Keratinocyte (primary cell): ENCODE results near the gene SFSWAP.

ENCODE experiments used
- EZH2 ChIP-seq: IDR thresholded peaks from one replicate; pipeline ENCODE4 v1.6.1; 2012; ENCODE audit warnings: inconsistent platforms, mild to moderate bottlenecking, low read length, moderate library complexity
- TF ChIP-seq, protein P1 (sequence below), 3 experiments: IDR thresholded peaks in 1 of 3; conservative IDR thresholded peaks in 1 of 3; optimal IDR thresholded peaks in 1 of 3; 2 replicates in 2 of 3; 3 replicates in 1 of 3; pipeline versions ENCODE3 to v1.5.1; 2011; ENCODE audit warnings: low read length in 3 of 3, mild to moderate bottlenecking in 3 of 3, moderate library complexity in 2 of 3, control low read depth in 1 of 3, inconsistent platforms in 1 of 3; ENCODE audit not compliant: insufficient read depth in 2 of 3; ENCODE audit errors: extremely low read depth in 1 of 3

DNA sequence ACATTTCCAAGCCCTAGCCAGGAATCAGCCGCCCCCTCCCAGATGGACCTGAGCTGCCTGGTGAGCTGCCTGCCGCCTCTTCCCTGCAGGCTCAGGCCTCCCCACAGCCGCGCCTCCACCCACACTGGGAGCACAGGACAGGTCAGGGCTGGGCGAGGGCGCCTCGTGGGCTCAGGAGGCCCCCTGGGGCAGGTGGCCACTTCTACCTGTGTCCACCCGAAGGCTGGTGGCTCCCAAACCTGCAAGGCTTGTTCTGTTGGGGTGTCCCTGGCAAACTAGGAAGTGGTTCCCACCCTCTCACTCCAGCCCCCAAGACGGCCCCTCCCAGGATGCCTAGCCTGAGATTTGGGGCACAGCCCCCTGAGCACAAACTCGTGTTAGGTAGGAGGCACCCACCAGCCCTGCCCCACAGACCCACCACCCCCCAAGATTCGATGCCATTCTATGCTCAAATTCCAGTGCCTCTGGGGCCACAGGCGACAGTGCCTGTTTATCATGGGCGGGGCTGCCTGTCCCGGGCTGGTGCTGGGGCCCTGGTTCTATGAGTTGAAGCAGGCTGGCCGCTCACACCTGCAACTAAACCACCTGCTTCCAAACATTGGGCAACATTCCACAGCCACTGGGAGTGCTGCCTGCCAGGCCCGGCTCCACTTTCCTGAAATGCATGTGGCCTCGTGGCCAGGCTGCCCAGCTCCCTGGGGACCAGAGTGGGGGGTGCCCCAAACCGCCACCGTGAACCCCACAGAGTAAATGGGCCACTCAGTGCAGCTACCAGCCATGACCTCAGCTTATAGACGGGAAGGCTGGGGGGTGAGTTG lies 124.1 kb downstream of the SFSWAP start:
- TF ChIP-seq, protein P1, sequence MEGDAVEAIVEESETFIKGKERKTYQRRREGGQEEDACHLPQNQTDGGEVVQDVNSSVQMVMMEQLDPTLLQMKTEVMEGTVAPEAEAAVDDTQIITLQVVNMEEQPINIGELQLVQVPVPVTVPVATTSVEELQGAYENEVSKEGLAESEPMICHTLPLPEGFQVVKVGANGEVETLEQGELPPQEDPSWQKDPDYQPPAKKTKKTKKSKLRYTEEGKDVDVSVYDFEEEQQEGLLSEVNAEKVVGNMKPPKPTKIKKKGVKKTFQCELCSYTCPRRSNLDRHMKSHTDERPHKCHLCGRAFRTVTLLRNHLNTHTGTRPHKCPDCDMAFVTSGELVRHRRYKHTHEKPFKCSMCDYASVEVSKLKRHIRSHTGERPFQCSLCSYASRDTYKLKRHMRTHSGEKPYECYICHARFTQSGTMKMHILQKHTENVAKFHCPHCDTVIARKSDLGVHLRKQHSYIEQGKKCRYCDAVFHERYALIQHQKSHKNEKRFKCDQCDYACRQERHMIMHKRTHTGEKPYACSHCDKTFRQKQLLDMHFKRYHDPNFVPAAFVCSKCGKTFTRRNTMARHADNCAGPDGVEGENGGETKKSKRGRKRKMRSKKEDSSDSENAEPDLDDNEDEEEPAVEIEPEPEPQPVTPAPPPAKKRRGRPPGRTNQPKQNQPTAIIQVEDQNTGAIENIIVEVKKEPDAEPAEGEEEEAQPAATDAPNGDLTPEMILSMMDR (optimal IDR thresholded peaks at IDR 0.05 in 1 of 3, IDR thresholded peaks at IDR 0.05 in 1 of 3, conservative IDR thresholded peaks at IDR 0.05 in 1 of 3; ENCODE audit: extremely low read depth in 1 of 3, insufficient read depth in 2 of 3, low read length in 3 of 3): no peak
- TF ChIP-seq EZH2: no peak
